HG02938 (cell line): ENCODE measurements around the gene ARHGAP22.
"Not testable (repeated sequence)": the region's sequence is repeated elsewhere in the genome, so short reads cannot be mapped to it uniquely, and the experiment has no call there.

Experiments used
- ATAC-seq: cut with Tn5 transposase; IDR thresholded peaks from one replicate; pipeline ENCODE4 v1.9.1; 2021; ENCODE audit warnings: mild to moderate bottlenecking, moderate library complexity; ENCODE audit not compliant: unreplicated experiment

ARHGAP22 gene, protein sequence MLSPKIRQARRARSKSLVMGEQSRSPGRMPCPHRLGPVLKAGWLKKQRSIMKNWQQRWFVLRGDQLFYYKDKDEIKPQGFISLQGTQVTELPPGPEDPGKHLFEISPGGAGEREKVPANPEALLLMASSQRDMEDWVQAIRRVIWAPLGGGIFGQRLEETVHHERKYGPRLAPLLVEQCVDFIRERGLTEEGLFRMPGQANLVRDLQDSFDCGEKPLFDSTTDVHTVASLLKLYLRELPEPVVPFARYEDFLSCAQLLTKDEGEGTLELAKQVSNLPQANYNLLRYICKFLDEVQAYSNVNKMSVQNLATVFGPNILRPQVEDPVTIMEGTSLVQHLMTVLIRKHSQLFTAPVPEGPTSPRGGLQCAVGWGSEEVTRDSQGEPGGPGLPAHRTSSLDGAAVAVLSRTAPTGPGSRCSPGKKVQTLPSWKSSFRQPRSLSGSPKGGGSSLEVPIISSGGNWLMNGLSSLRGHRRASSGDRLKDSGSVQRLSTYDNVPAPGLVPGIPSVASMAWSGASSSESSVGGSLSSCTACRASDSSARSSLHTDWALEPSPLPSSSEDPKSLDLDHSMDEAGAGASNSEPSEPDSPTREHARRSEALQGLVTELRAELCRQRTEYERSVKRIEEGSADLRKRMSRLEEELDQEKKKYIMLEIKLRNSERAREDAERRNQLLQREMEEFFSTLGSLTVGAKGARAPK

GRCh38 chr10:48604991-48605508 is at the start of gene ARHGAP22:
ARHGAP22 (minus strand) TSS chr10:48605073; CDS start chr10:48604796, 277 bp downstream.
- no peak for ATAC-seq

DNA sequence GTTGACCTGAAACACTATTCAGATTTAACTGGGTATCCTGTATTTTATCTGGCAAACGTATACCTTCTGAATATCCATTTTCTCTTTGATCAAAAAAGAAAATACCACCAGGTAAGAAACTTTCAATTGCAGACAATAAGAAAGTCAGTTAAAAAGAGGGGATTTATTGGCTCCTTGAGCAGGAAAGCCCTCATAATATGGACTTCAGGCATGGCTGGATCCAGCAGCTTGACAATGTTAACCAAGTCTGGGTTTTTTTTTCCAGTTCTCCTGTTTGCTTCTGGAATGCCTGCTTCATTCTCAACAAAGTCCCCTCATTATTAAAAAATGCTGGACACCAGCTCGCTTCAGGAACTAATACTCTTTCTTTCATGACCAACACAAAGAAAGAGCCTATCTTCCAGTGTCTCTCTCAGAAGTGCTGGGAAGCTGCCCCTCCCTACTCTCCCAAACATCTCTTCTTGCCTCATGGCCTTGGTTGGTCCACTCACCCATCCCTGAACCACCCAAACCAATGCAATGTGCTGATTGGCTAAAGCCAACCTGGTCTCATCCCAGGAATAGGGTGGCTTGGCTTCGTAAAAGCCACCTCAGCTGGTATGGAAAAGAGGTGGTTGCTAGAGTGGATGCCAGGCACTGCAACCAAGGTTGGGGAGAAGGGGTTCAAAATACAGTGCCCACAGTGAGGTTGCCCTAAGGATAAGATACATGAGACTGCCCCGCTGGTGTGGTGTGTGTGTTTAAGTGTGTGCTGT is 49.2 kb upstream of the ARHGAP22 start:
- ATAC-seq = no peak

- no peak for ATAC-seq
Observed at GRCh38 chr10:48653347-48653746, 48.5 kb upstream of the ARHGAP22 start.

DNA sequence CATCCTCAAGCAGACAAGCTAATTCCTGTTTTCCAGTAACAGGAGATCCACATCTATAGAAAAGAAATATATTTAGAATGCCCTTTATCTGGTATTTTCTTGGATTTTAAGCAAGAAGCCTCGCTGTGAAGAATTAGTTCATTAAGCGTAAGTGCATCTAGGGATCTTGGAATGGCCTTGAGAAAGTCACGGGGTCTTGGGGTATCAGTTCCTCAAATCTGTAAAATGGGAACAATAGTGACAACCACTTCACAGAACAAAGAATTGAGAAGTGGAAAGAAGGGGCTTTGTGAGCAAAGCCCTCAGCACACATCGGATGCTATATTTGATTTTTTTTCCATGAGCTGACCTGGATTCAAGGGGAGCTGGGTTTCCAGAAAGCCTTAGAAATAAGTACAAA is 47.5 kb upstream of the ARHGAP22 start:
- ATAC-seq = no peak

GRCh38 chr10:48651839-48652238 is 47.0 kb upstream of the ARHGAP22 start:
- ATAC-seq = no peak

DNA sequence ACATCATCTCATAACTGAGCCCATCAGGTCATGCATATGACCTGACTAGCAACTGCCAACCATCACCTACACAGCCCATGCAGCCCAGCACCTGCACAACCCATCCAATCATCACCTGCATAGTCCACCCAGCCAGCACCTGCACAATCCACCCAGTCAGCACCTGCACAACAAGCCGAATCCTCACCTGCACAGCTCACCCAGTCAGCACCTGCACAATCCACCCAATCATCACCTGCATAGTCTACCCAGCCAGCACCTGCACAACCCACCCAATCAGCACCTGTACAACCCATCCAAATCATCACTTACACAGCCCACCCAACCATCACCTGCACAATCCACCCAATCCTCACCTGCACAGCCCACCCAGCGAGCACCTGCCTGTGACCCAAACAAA is 46.4 kb upstream of the ARHGAP22 start:
- ATAC-seq = no peak

GRCh38 chr10:48649349-48649944 is 44.6 kb upstream of the ARHGAP22 start:
- ATAC-seq = no peak

GRCh38 chr10:48648172-48648942 is 43.5 kb upstream of the ARHGAP22 start:
- no peak for ATAC-seq

- ATAC-seq = not testable (repeated sequence)
Observed at GRCh38 chr10:48647073-48647472, 42.2 kb upstream of the ARHGAP22 start.

GRCh38 chr10:48645600-48645999 is 40.7 kb upstream of the ARHGAP22 start:
- no peak for ATAC-seq

DNA sequence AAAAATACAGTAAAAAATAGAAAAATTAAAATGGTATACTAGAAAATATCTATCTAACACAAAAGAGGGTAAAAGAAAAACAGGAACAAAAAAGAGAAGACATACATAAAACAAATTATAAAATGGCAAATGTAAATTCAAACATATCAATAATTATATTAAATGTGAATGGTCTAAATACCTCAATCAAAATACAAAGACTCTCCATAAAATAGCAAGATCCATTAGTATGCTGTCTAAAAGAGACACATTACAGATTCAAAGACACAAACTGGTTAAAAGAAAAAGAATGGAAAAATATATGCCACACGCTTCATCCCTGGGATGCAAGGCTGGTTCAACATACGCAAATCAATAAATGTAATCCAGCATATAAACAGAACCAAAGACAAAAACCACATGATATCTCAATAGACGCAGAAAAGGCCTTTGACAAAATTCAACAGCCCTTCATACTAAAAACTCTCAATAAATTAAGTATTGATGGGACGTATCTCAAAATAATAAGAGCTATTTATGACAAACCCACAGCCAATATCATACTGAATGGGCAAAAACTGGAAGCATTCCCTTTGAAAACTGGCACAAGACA is 36.3 kb upstream of the ARHGAP22 start:
- not testable (repeated sequence) for ATAC-seq

DNA sequence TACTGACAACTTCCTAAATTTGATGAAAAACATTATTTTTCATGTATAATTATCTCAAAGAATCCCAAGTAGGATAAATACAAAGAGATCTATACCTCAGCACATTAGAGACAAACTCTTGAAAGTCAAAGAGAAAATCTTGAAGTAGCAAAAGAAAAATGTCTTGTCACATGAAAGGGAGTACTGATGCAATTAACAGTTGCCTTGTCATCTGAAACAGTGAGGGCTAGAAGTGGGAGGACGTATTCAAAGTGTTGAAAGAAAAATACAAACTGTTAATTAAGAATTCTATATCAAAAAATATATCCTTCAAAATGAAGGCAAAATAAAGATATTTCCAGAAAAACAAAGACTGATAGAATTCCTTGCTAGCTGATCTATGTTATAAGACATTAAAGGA is 35.5 kb upstream of the ARHGAP22 start:
- no peak for ATAC-seq

- no peak for ATAC-seq
Observed at GRCh38 chr10:48639632-48640031, 34.8 kb upstream of the ARHGAP22 start.

DNA sequence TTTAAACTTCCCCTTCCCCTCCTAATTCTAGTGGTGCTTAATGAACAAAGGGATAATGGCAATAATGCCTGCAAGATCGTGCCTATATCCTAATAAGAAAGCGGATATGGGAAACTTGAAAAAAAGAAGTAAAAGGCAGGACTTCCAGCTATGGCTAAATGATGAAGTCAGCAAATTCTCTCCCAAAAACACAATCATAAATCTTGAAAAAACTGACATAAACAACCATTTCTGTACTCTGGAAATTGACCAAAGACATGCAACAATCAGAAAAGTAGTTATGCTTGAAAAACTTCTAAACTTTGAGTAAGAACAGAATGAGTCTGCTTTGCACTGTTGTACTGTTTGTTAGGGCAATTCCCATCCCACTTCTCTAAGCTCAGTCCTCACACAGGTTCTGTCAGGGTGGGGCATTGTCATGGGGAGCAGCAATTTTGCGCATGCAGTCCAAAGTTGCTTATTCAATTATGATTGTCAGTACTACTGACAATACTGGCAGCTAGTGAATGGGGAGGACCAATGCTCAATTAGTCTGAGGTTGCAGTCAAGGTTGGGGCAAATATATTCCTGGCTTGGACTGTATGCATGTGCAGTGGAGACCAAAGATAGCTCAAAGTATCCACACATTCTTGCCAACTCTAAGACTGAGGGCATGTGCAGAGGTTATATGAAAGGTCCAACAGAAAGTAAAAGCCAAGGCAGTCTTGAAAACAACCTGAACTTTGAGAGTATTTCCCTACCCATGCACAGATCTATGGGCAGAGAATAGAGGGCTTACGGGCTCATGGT is 34.1 kb upstream of the ARHGAP22 start:
- no peak for ATAC-seq

DNA sequence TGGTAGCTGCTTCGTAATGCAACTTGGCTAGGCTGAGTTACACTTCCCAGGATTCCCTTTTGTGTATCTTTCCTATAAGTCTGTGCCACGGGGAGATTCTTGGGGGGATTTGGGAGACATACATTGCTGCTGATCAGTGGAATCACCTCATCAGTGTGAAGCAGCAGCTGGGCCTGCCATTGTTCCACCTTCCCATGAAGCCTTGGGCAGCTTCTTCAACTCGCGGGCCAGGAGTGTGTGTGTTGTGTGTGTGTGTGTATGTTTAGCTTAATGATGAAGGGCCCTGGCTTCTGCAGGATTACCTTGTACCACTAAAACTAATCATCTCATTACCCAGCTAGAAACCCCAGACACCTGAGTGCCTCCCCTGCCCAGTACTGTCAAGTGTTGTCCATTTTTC is 33.3 kb upstream of the ARHGAP22 start:
- no peak for ATAC-seq

DNA sequence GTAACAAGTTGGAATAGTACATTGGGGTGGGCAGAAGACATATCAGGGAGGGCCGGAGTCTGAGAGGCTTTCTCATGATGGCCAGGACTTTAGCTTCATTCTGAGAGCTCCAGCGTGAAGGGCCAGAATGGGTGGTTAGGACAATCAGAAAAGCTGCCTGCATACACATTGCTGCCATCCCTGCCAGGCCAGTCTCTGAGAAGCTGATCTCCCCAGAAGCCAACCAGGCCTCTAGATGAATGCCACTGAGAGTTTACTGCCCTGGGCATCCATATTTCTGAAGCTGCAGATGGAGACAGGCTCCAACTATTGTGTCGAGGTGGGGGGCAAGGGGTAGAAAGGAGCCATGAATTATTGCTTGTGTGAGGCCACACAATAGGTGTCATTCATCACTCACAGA is 32.0 kb upstream of the ARHGAP22 start:
- ATAC-seq = no peak

- no peak for ATAC-seq
Observed at GRCh38 chr10:48636231-48636630, 31.4 kb upstream of the ARHGAP22 start.

DNA sequence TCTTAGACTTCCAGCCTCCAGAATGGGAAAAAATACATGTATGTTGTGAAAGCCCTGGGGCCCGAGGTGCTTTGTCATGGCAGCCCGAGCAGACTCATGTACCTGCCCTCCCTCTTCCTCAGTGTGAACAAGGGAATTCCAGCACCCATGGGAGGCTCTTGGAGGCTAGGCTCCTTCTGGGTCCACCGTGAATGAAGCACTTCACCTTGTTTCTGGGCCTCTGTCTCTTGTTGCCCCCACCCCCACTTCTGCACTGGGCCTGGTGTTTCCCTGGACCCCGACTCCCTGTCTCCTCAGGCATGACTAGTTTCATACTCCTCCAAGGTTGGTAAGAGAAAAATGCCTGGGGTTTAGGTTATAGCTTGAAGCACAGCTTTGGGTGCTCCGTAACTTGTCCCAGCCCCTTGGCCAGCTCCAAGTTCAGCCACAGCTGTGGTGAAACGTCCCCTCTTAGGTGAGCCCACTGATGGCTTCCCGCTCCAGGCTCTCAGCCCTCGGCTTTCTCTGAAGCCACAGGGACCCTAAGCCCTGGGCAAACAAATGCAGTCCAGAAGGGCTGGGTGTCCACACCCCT is 30.2 kb upstream of the ARHGAP22 start:
- ATAC-seq = no peak
